NB4 (cell line): ENCODE results near the gene FCER2.

Source experiments
- MYC ChIP-seq: IDR thresholded peaks from 2 replicates; pipeline ENCODE4 v1.6.1; 2011; ENCODE audit warnings: low read depth, low read length
- POLR2A ChIP-seq: IDR thresholded peaks from 2 replicates; pipeline ENCODE4 v1.6.1; 2011; ENCODE audit warnings: mild to moderate bottlenecking; ENCODE audit not compliant: insufficient read length; ENCODE audit errors: extremely low read depth
- TF ChIP-seq, protein P1 (sequence below): IDR thresholded peaks from one replicate; pipeline ENCODE4 v1.5.1; 2012; ENCODE audit warnings: low read depth, low read length
- TF ChIP-seq, protein P2 (sequence below): IDR thresholded peaks from 2 replicates; pipeline ENCODE4 v1.6.1; 2011; ENCODE audit warnings: low read depth, low read length

DNA sequence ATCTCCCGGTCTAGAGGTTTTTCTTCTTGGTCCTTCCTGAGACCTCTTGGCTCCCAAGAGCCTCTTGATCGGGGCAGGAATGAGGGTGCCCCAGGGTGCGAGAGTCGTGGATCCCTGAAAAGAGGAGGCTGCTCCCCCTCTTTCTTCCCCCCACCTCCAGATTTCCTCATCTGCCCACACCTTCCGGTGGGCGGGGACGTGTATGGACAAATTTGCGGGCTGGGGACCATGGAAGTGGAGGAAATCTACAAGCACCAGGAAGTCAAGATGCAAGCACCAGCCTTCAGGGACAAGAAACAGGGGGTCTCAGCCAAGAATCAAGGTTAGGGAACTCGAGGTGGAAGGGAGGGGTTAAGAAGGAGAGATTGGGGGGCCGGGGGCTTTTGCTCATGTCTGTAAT is 25.1 kb downstream of the FCER2 start, which contains the start of gene MCEMP1:
- TF ChIP-seq, protein P1, sequence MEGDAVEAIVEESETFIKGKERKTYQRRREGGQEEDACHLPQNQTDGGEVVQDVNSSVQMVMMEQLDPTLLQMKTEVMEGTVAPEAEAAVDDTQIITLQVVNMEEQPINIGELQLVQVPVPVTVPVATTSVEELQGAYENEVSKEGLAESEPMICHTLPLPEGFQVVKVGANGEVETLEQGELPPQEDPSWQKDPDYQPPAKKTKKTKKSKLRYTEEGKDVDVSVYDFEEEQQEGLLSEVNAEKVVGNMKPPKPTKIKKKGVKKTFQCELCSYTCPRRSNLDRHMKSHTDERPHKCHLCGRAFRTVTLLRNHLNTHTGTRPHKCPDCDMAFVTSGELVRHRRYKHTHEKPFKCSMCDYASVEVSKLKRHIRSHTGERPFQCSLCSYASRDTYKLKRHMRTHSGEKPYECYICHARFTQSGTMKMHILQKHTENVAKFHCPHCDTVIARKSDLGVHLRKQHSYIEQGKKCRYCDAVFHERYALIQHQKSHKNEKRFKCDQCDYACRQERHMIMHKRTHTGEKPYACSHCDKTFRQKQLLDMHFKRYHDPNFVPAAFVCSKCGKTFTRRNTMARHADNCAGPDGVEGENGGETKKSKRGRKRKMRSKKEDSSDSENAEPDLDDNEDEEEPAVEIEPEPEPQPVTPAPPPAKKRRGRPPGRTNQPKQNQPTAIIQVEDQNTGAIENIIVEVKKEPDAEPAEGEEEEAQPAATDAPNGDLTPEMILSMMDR, result no peak
- TF ChIP-seq, protein P2, sequence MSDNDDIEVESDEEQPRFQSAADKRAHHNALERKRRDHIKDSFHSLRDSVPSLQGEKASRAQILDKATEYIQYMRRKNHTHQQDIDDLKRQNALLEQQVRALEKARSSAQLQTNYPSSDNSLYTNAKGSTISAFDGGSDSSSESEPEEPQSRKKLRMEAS, result no peak
- TF ChIP-seq POLR2A (no peak), MYC (no peak)
